ENCODE data around the gene LENEP.
A peak's percentile ranks its signal among the peaks of the same experiment; 100 is the strongest.

Gene LENEP, protein sequence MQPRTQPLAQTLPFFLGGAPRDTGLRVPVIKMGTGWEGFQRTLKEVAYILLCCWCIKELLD

DNA sequence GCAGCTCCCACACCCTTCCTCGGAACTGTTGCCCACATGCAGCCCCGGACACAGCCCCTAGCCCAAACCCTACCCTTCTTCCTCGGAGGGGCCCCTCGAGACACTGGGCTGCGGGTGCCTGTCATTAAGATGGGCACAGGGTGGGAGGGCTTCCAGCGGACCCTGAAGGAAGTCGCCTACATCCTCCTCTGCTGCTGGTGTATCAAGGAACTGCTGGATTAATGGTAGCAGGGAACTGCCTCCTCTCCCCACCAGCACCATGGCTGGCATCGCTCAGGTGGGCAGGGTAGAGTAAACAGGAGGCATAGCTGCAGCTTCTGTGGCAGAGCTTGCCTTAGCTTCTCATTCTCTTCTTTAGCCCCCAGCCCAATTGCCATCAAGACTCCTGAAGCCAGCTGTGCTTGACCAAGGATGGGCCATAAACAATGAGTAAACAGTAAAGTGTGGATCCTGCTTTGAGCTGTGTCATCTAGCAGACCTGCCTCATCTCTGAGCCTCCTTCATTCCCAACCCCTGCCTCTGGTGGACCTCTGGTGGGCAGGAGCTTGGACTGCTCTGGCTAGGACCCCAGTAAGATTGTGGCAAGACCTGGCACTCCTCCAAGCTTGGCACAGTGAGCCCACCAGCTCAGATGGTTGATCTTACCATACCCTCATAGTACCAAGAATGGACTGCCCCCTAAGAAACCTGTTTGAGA, at the start of gene LENEP:
Gene LENEP, plus strand, starts transcription at position 15 of the 697 bp plus-strand sequence. Its CDS starts 22 bp downstream, at position 37.
- DNase-seq (ENCODE audit: low read depth in 2 of 2) = no peak

DNA sequence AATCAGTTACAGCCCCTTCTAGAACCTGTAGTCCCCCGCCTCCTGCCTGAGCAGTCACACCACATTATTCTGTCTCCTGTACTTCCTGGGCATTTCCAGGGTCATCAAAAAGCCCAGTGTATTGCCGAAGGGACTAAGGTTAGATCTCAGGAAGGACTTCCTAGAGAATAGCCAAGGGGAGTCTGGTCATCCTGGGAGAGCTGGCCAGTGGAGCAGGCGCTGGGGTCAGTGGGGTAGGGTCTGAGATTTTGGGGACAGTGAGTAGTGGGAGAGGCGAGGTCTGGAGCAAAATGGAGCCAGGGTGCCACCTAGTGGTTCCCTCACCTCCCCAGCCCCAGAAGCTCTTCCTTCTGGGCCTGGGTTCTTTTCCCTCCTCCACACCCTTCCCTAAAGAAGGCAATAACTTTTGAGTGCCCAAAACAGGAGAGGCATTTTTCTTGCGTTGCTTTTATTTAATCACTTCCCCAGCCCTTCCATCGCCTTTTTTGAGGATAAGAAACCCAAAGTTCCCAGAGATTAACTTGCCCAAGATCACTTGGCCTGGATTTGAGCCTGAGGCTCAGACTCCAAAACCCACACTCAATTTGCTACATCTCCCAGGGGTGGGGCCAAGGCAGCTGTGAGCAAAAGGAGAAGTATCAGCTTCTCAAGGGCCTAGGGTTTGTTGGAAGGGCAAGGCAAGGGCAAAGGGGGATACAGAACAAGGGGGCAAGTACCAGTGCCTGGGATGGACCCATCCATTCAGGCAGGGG, 49.6 kb upstream of the LENEP start:
- DNase-seq (ENCODE audit: low read depth in 2 of 2) = no peak

DNA sequence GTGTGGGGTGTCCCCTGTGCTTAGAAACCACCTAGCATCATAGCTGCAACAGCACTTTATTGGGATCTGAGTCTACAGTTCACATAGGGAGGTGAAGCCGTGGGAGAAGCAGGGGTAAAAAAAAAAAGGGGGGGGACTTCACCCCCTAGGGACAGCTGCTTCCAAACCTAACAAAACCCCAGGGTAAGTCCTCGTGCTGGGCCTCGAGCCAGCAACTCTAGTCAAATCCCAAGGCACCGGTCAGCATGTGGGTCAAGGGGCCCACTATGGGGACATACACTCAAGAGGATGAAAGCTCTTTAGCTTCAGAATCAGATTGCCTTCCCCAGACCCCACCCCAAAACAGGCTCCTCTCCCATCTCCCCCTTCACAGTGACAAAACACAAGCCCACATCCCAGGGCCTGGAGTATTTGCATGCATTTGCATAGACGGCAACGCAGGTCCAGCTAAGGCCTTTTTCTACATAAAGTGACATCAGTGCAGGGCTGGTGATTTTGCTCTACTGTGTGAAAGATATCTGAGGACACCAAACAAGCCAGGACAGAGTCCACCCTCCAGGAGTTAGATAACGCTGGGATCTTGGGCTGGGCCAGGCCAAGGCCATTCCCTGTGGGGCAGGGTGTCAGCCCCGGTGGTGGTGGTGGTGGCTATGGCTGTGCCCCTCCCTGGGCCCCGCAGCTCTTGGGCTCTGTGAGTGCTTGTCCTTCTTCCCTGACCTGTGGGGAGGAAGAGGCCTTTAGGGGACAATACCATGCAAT, 48.8 kb upstream of the LENEP start:
- DNase-seq (ENCODE audit: low read depth in 2 of 2) = no peak

DNA sequence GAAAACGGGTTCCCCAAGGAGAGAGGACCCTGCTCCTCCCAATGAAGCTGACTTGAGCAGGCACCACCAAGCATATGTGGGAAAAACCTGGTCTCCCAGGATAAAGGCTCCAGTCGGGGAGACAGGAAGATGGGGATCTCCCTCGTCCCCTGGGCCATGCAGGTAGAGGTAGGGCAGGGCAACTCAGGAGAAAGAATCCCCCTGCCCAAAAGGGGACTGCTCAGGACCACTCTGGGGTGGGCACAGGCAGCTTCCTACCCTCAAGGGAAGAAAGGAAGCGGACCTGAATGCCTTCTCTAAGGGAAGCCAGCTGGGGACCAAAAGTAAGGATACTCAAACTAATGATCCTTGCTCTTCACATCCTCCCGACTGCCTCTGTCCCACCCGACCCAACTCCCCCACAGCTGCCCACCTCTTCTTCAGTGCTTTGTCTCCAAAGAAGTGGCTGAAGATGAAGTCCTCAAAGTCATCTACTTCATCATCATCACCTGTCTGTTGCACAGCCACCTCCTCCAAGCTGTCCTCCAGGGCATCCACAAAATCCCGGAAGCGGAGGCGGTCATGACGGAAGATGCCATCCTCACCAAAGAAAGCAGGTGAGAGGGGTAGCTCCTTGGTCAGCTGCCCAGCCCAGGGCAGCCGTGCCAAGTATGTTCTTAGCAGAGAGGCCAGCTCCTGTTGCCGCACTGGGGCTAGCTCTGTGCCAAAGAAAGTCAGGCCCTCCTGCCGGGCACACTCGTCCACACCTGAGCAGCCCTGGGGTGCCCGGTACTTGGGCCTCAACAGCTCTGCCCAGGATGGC, 48.0 kb upstream of the LENEP start:
- no peak for DNase-seq (ENCODE audit: low read depth in 2 of 2)

DNA sequence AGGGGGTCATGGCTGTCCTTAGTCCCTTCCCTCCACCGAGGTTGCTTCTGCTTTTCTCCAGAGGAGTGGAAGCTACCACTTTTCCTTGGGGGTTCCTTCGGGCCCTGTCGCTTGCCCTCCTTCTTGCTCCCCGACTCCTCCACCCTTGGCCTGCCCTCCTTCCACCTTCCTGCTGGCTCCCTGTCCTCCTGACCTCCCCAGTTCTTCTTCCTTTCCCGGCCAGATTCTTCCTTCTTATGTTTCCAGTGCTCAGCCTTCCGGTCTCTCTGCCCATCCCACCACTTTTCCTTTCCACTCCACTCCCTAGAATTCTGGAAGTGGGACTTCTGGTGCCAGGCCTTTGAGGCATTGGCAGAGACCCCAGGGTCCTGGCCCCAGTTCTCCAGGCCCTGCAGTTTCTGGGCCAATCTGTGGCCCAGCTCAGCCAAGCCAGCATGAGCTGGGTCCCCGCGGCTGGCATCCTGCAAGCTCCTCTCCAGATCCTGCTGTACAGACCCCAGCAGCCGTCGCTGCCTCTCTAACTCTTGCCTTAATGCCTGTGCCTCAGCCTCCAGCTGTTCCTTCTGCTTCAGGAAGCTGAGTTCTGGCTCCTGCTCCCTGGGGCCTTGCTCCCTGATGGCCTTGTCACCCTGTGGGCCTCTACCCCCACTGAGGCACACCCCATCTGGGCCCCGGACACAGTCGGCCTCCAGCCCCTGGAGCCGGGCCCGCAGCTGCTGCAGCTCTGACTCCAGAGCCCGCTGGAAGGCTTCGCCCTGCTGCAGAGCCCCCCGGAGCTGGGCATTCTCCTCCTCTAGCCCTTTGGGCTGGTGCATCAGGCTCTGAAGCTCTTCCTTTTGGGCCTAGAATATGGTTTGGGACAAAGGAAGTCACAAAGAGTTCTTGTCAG, 47.2 kb upstream of the LENEP start:
- no peak for DNase-seq (ENCODE audit: low read depth in 2 of 2)

DNA sequence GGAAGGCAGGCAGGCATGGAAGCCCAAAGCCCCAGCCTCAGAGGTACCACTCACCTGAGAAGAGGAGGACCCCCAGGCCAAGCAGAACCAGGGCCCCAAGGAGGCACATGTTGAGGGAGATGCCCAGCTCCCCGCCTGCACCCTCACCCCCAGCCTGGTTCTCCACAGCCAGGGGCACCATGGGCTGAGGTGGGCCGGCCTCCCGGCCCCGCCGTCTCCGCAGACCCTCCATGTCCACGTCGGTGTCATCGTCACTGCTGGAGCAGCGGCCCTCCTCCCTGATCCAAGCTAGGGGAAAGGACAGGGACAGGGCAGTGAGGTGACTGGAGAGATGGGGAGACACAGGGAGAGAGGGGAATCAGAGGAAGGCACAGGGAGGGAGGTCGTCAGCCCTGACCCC, 45.3 kb upstream of the LENEP start:
- no peak for DNase-seq (ENCODE audit: low read depth in 2 of 2)

DNA sequence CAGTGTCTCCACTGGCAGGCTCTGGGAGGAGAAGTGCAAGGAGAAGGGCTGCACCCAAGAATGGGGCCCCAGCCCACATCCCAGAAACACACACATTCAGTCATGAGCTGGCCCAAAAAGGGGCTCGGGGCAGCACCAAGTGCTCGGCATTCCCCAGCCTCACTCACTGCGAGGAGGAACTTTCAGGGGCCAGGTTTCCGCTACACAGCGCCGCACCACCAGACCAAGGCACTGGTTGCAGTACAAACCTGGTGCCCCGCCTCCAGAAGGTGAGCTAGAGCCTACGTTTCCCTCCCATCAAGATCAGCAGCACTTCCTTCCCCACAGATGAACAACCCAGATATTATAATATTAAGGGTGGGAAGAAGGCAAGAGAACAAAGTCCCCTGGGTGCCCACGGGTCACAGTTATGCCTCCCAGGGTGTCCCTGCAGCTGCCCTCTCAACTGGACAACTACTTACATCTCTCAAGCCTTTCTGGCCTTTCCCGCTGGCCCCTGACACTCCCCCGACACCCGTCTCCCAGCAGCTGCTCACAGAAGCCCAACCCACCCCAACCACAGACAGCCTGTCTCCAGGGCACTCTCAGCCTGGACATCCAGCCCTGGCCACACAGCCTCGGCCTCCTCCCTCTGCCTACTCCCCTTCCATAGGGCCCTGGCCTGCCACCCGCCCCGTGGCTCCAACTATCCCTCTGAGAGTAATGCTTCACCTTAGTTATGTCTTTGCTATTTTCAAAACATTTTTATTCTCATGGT, 41.3 kb upstream of the LENEP start:
- peak in 1 of 2 donors; percentile 37 for DNase-seq (ENCODE audit: low read depth in 2 of 2)

DNA sequence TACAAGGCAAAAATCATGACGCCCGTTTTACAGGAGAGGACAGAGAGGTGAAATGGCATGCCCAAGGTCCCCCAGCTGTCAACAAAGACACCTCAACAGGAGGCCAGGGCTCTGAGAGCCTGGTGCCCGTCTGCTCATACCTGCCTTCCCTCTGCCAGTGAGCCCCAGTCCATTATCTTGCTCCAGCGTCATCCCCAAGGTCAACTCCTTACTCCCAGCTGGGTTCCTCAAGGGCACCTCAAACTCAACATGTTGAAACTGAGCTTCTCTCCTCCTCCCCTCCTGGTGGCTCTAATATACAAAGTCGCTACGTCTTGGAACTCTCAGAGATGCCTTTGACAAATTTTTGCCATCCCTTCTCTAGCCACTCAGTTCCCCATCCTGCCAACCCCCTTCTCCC, 40.7 kb upstream of the LENEP start:
- DNase-seq (ENCODE audit: low read depth in 2 of 2) = no peak

DNA sequence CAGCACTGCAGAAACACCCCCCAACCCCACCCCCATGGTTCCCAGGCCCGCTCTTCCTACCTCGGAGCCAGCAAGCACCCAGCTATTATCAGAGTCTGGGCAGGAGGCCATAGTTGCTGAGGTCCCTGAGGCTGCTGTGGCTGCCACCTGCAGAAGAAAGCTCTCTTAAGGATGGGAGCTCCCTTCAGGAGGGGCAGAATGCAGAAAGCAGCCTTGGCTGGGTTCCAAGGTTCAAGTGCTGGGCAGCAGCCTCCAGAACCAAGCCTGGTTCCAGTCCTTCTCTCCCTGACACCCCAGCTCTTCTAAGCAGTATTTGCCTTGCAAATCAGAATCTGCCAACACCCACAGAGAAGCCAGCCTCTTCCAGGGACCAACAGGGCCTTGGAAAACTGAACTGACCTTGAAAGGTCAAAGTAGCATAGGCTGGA, 39.8 kb upstream of the LENEP start:
- DNase-seq (ENCODE audit: low read depth in 2 of 2) = no peak

DNA sequence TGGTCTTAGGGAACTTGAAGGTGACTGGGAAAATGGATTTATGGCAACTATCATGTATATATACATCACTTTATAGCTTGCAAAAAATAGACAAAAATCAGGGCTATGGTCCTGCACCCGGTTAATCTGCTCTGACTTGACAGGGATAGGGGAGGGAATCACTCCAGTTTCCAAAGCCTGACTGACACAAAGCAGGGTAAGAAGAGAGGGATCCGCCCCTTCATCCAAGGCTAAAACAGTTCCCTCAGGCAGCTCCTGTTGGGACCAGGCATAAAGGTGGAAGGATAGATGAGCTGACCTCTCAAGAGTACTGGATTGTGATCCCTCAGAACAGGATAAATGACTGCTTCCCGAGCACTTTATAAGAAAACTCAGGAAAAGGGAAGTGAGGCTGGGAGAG, 38.8 kb upstream of the LENEP start:
- no peak for DNase-seq (ENCODE audit: low read depth in 2 of 2)

DNA sequence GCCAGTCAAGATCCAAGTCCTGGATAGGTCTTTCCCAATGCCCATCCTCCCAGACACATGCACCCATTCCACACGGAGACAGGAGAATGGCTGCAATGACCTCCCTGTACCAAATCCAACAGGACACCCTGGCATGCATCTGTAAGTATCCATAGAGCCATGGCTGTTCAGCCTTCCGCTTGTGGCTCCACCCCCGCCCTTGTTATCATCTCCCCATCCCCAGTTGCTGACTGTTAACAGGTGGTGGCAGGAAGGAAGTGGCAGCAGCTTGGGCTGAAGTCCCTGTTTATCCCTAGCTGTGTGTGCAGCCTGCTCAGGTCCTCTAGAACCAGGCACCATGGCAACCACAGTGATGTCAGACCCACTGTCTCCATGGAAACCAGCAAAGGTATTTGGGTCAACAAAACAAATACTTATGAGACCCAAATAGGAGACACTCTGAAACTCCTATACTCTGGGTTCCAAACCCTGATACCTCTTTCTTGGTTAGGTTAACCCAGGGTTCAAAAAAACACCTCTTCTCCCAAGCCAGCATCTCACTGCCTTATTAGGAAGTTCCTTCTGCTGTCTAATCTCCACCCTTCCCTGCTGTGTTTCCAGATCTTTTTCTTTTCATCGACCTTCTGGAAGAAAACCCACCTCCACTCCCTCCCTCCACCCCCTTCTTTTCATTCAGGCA, 38.2 kb upstream of the LENEP start:
- peak; percentile 63 to 75 for DNase-seq (ENCODE audit: low read depth in 2 of 2)

DNA sequence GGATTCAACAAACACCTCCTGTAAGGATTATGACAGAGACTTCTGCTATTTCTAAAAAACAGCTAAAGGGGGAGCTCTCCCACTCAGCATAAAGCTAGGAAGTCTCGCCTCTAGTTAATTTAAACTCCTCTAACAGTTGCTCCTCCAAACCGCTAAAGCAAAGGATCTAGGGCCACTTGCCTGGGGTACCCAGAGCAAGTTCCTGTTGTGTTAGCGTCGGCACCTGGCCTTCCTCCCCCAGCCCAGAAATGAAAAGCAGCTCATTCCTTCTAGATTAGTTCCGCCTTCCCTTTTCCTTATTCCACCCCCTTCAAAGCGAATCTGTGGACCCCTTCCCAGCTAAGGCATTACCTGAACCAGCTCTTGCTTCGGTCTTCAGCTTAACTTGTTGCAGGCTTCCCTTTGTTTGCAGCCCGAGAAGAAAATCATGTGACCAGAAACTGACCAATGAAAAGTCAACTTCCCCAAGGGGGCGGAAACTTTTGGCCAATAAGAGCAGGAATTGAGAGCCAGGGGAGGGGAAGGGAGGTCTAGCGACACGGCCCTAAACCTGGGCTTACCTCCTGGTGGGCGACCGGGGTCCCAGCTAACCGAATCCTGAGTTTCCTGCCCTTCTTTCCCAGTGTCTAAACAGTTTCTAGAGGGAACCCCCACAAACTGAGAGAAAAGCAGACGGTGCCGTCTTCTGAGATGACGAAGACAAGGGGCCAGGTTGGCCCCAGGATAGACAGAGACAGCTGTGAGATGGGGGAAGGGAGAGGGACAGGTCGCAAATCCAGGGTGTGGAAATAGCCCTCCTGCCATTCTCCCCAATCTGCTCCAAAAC, 37.5 kb upstream of the LENEP start, which contains the start of gene PBXIP1:
Gene PBXIP1, minus strand, starts transcription at position 382 of the 826 bp plus-strand sequence. CDS start 2,378 bp downstream, outside the sequence.
- peak; percentile 58 to 73 for DNase-seq (ENCODE audit: low read depth in 2 of 2)

DNA sequence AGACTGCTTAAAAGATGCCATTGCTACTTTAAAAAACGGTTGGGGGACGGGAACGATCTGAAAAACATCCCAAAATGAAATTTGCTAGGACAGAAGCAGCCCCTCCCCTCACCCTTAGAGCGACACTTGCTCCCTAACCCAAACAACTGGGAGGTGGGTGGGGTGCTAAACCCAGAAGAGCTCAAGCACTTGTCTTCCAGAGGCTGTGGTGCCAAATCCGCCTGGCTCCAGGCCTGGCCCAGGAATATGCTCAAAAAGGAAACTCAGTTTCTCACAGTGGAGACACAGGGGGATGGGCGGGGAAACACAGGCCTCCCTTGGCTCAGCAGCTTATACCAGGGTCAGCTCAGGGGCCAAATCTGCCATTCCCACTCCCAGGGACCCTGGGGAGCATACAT, 36.8 kb upstream of the LENEP start:
- no peak for DNase-seq (ENCODE audit: low read depth in 2 of 2)

DNA sequence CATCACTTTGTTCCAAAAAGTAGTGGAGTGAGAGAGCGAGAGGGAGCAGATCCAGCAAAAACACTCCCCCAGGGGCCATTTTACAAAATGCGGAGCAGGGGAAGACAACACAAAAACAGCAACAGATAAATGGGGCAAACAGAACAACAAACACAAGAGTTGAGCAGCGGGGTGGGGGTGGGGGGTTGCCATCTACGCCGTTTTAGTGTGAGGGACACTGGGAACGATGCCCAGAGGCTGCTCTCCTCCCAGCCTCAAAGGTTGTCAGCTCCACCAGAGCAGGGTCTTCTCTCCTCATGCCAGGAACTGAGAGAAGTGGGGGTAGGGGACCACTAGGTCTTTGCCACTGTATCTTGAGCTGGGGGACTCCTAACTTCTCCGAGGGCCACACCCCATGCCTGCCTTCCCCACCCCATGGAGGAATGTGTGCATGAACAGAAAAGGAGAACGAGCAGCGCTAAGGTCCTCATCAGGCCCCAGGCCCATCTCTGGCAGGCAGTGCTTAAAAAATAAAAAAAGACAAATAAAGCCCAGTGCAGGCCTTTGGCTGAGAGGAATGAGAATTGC, 36.2 kb upstream of the LENEP start:
- DNase-seq (ENCODE audit: low read depth in 2 of 2) = no peak

DNA sequence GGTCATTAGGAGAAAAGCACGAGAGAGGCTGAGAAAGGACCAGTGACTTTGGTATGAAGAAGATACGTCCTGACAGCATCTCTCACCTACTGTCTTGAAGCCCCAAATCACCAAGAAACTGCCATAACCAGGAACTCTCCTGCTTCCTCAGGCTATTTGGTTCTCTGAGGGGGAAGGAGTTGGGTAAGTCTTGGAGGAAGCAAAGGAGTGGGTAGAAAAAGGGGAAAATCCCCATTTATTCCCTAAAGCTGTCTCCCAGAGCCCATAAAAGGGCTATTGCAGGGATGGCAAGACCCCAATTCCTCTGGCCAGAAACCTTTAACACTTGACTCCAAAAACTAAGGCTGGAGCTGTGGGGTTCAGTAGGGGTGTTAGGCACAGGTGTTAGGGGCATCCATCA, 35.4 kb upstream of the LENEP start:
- no peak for DNase-seq (ENCODE audit: low read depth in 2 of 2)

DNA sequence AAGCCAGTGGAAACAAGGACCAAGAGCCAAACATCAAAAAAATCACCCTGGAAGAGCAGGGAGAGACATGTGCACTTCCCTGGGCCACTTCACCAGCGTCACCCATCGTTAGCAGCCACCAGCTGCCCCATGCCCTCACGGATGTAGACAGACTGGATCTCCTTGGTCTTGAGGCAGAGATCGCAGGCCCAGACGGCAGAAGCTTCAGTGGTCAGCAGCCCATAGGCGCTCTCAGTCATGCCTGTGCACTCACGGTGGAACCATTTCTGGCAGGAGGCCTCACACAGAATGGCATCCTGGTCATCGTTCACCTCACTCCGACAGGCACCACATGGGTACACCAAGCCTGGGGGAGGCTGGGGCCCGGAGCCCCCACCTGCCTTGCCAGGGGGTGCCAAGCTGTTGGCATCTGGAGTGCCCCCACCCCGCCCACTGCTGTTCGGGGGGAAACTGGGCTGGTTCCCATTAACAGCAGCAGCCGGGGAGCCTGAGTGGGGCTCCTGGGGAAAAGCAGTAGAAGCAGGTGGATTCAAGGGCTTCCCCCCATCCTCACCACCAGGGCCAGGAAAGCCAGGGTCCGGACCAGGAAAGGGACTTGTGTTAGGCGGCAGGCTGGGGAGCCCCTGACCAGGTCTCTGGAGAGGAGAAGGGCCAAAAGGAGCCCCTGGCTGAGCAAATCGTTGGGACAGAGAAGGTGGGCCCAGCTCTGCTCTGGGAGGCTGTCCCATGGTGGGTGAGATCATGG, 34.5 kb upstream of the LENEP start:
- DNase-seq (ENCODE audit: low read depth in 2 of 2) = no peak

DNA sequence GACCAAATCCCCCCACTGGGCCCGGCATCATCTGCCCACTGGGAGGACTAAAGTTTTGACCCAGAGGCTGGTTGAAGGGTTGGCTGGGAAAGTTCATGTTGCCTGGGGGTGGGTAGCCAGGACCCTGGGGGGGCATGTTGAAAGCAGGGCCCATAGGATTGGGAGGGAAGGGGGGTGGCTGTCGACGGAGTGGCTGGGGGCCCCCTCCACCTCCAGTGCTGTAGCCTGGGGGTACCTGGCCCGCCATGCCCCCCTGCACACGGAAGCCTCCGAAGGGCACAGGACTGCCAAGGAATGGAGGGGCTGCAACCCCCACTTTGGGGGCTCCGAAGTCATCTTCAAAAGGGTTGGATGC, 34.0 kb upstream of the LENEP start:
- DNase-seq (ENCODE audit: low read depth in 2 of 2) = no peak
